ENCODE measurements around the gene CTDSPL. TPM values are rescaled to one million over a fixed set of nuclear protein-coding genes. Genes with fewer than 3 reads are reported as not detected.

Gene CTDSPL
- total and polyA plus RNA-seq, 2 of the 13 experiments (the other 11 are each of a cell fraction or from before 2014, with no cell fraction given): 26.1 to 142 TPM

- TF ChIP-seq CEBPZ (IDR thresholded peaks at IDR 0.05; ENCODE audit: low read length) (no peak), ZNF512B (CRISPR knock-in tag; IDR thresholded peaks at IDR 0.05; ENCODE audit: borderline replicate concordance) (no peak), ZNF160 (CRISPR knock-in tag; IDR thresholded peaks at IDR 0.05) (no peak), ONECUT2 (CRISPR knock-in tag; IDR thresholded peaks at IDR 0.05) (no peak), PPARG (CRISPR knock-in tag; conservative IDR thresholded peaks at IDR 0.05) (peak; percentile 61), XRCC5 (optimal IDR thresholded peaks at IDR 0.05; ENCODE audit: low read length) (peak; percentile 29), ZNF460 (CRISPR knock-in tag; IDR thresholded peaks at IDR 0.05; ENCODE audit: borderline replicate concordance) (no peak), EED (CRISPR knock-in tag; IDR thresholded peaks at IDR 0.05) (no peak), MYPOP (CRISPR knock-in tag; IDR thresholded peaks at IDR 0.05) (no peak), CHD4 (IDR thresholded peaks at IDR 0.05; ENCODE audit: borderline replicate concordance, low read length) (no peak), ZNF720 (CRISPR knock-in tag; IDR thresholded peaks at IDR 0.05) (no peak), FOXP4 (CRISPR knock-in tag; IDR thresholded peaks at IDR 0.05) (peak; percentile 55; the same call in 1 of the 2 replicates), ZNF503 (CRISPR knock-in tag; IDR thresholded peaks at IDR 0.05) (peak; percentile 15; the same call in 1 of the 2 replicates), KMT2B (CRISPR knock-in tag; IDR thresholded peaks at IDR 0.05) (no peak), ZKSCAN8 (CRISPR knock-in tag; IDR thresholded peaks at IDR 0.05; ENCODE audit: borderline replicate concordance) (0 out of 2 replicates have a peak, but pooled peaks have one; percentile 38), FOXP1 (IDR thresholded peaks at IDR 0.05) (no peak), FOXP1 (CRISPR knock-in tag; IDR thresholded peaks at IDR 0.05) (peak; percentile 56; the same call in 1 of the 2 replicates), SMAD3 (CRISPR knock-in tag; IDR thresholded peaks at IDR 0.05) (no peak), CC2D1A (CRISPR knock-in tag; IDR thresholded peaks at IDR 0.05) (no peak), TOPORS (CRISPR knock-in tag; IDR thresholded peaks at IDR 0.05) (no peak)
These were observed 46.2 kb downstream of the CTDSPL start (continued) for GRCh38 chr3:37907906-37908305.

Measured in HepG2 (cell line).